Measurements from ENCODE around the gene FNDC3B. TPM values are rescaled to one million over a fixed set of nuclear protein-coding genes. Genes with fewer than 3 reads are reported as not detected.

Gene FNDC3B
- total and polyA plus RNA-seq, 2 of the 8 experiments (the other 6 are each of a cell fraction or from before 2014, with no cell fraction given), result 14.1 to 44.4 TPM

- TF ChIP-seq ATF2 (IDR thresholded peaks at IDR 0.05; ENCODE audit: low read length) (no peak), ATF3 (IDR thresholded peaks at IDR 0.05; ENCODE audit: insufficient read depth, low read depth, low read length) (no peak), KDM4A (IDR thresholded peaks at IDR 0.05; ENCODE audit: low read depth, low read length, severe bottlenecking) (no peak), JUND (IDR thresholded peaks at IDR 0.05; ENCODE audit: low read length) (no peak), GABPA (IDR thresholded peaks at IDR 0.05; ENCODE audit: borderline replicate concordance, insufficient read depth, low read length) (no peak), SIX5 (IDR thresholded peaks at IDR 0.05; ENCODE audit: low read depth, low read length) (no peak), CHD1 (IDR thresholded peaks at IDR 0.05; ENCODE audit: low read depth, low read length) (no peak), TEAD4 (IDR thresholded peaks at IDR 0.05; ENCODE audit: low read depth, low read length) (no peak), SAP30 (IDR thresholded peaks at IDR 0.05; ENCODE audit: insufficient read depth, insufficient replicate concordance, low read length) (no peak)
Measured at GRCh38 chr3:172181932-172182586, 142.7 kb downstream of the FNDC3B start (continued).
